ENCODE data around the gene NHSL2. TPM values are rescaled to one million over a fixed set of nuclear protein-coding genes. Genes with fewer than 3 reads are reported as not detected.

NHSL2 gene
- total RNA-seq, 1 donor from 2014 or later = 0.29 TPM

- TF ChIP-seq CTCF (IDR thresholded peaks at IDR 0.05) = no peak
- CTCF ChIA-PET = no interaction called here
- no peak overlapping the region for H3K27ac Mint-ChIP-seq
- no peaks in the 10 kb centered on the region for H3K9me3 Mint-ChIP-seq
- ATAC-seq (ENCODE audit: low read depth) (no peak), DNase-seq (no peak)
- POLR2A ChIA-PET = no interaction called here
- intact Hi-C loops (cut with micrococcal nuclease) = no loop called here
- no peak overlapping the region for H3K4me3 Mint-ChIP-seq
- H3K4me1 Mint-ChIP-seq = no peaks in the 10 kb centered on the region
- peaks cover 13% of the 10 kb centered on the region for H3K27me3 Mint-ChIP-seq
- H3K36me3 Mint-ChIP-seq (ENCODE audit: low read depth) = no peaks in the 10 kb centered on the region
These were observed 163.0 kb downstream of the NHSL2 start for GRCh38 chrX:72073633-72074032.

- Mint-ChIP-seq H3K36me3 (ENCODE audit: low read depth) (no peaks in the 10 kb centered on the region), H3K9me3 (no peaks in the 10 kb centered on the region), H3K4me3 (no peak overlapping the region), H3K27ac (no peak overlapping the region), H3K27me3 (peaks cover 3% of the 10 kb centered on the region), H3K4me1 (peaks cover 2% of the 10 kb centered on the region)
- no peak for DNase-seq
- ATAC-seq (ENCODE audit: low read depth) = no peak
- CTCF ChIA-PET = no interaction called here
- POLR2A ChIA-PET = no interaction called here
- no peak for TF ChIP-seq CTCF (IDR thresholded peaks at IDR 0.05)
- intact Hi-C loops (cut with micrococcal nuclease) = no loop called here
These were observed 167.8 kb downstream of the NHSL2 start for GRCh38 chrX:72078411-72078810.

- peaks cover 2% of the 10 kb centered on the region for H3K4me1 Mint-ChIP-seq
- no peak for TF ChIP-seq CTCF (IDR thresholded peaks at IDR 0.05)
- POLR2A ChIA-PET = no interaction called here
- CTCF ChIA-PET = no interaction called here
- H3K27me3 Mint-ChIP-seq = peaks cover 3% of the 10 kb centered on the region
- DNase-seq (no peak), ATAC-seq (ENCODE audit: low read depth) (no peak)
- no peaks in the 10 kb centered on the region for H3K9me3 Mint-ChIP-seq
- no peaks in the 10 kb centered on the region for H3K36me3 Mint-ChIP-seq (ENCODE audit: low read depth)
- no peak overlapping the region for H3K4me3 Mint-ChIP-seq
- no peak overlapping the region for H3K27ac Mint-ChIP-seq
- intact Hi-C loops (cut with micrococcal nuclease) = no loop called here
These were observed 169.0 kb downstream of the NHSL2 start for GRCh38 chrX:72079607-72080006.

GRCh38 chrX:72080150-72080549 lies 169.5 kb downstream of the NHSL2 start:
- H3K4me3 Mint-ChIP-seq = no peak overlapping the region
- H3K27ac Mint-ChIP-seq = no peak overlapping the region
- ChIA-PET CTCF (no interaction called here), POLR2A (no interaction called here)
- no peaks in the 10 kb centered on the region for H3K36me3 Mint-ChIP-seq (ENCODE audit: low read depth)
- H3K27me3 Mint-ChIP-seq = peaks cover 3% of the 10 kb centered on the region
- DNase-seq (no peak), ATAC-seq (ENCODE audit: low read depth) (no peak)
- H3K9me3 Mint-ChIP-seq = no peaks in the 10 kb centered on the region
- intact Hi-C loops (cut with micrococcal nuclease) = no loop called here
- H3K4me1 Mint-ChIP-seq = peaks cover 2% of the 10 kb centered on the region
- no peak for TF ChIP-seq CTCF (IDR thresholded peaks at IDR 0.05)

- CTCF ChIA-PET = no interaction called here
- no peak for TF ChIP-seq CTCF (IDR thresholded peaks at IDR 0.05)
- peaks cover 2% of the 10 kb centered on the region for H3K4me1 Mint-ChIP-seq
- no peak overlapping the region for H3K27ac Mint-ChIP-seq
- no peaks in the 10 kb centered on the region for H3K36me3 Mint-ChIP-seq (ENCODE audit: low read depth)
- POLR2A ChIA-PET = no interaction called here
- H3K27me3 Mint-ChIP-seq = no peaks in the 10 kb centered on the region
- H3K4me3 Mint-ChIP-seq = no peak overlapping the region
- no peak for DNase-seq
- intact Hi-C loops (cut with micrococcal nuclease) = no loop called here
- no peak for ATAC-seq (ENCODE audit: low read depth)
- H3K9me3 Mint-ChIP-seq = no peaks in the 10 kb centered on the region
These were observed 170.2 kb downstream of the NHSL2 start for GRCh38 chrX:72080800-72081199.
